Middle frontal gyrus (tissue), 1 donor: Measurements from ENCODE around the gene BZW2.

Experiments used
- DNase-seq: peaks from one replicate; pipeline ENCODE4 v3.0.0-alpha.2; 2015; ENCODE audit warnings: low spot score; ENCODE audit errors: extremely low spot score

BZW2 gene

GRCh38 chr7:16645593-16646471, at the start of gene BZW2, which contains the start of gene ANKMY2:
TSS of gene BZW2 (plus strand) at chr7:16646181. CDS start at chr7:16665444, 19,263 bp downstream.
TSS of gene ANKMY2 (minus strand) at chr7:16645754. CDS start at chr7:16645573, 181 bp downstream.
- peak; percentile 88 for DNase-seq

DNA sequence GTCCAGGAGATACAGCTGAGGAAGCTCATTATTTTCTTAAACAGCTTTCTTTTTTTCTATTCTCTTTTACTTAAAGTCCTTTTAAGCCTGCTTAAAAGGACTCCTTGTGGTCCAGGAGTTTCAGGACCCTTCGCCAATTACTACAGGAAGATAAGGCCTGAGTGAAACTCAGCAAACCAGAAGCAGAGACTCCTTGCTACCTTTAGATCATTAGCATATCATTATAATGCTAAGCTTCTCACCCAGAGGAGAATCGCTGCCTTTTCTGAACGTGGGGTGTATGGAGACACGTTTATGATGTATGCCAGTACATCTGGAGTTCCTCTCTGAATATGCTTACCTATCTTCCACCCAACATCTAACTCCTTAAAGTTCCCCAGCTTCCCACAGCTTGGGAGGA, 48.0 kb upstream of the BZW2 start:
- no peak for DNase-seq

DNA sequence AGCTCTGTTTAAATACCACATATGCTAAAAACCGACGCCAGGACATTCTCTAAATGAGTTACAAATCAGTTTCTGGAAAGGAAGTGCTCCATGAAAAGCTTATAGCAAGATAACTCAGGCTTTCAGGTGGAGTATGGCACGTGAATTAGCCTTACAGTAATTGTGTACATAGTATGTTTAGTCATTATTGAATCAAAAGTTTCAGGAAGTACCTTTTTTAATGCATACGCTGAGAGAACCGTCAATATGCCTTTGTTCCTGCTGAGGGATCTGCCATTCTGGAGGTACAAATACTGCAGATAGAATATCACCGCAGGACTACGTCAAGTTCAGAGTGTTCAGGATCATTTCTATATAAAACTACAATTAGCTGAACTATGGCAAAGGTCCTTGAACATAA, 46.1 kb upstream of the BZW2 start:
- no peak for DNase-seq

DNA sequence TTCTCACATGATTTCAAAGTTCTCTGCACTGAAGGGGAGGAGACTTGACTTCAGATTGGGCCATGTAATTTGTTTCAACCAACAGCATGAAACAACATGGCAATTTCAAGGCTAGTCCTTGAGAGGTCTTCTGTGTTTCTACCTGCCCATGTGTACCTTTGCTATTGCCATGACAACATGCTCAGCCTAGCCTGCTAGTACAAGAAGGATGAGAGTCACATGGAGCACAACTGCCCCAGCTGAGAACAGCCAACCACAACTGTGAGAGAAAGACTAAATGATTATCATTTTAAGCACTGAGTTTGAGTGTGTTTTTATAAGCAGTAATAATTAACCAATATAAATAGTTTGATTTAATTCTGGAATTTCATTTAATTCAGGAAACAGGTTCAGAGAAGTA, 42.3 kb upstream of the BZW2 start:
- DNase-seq, result no peak

DNA sequence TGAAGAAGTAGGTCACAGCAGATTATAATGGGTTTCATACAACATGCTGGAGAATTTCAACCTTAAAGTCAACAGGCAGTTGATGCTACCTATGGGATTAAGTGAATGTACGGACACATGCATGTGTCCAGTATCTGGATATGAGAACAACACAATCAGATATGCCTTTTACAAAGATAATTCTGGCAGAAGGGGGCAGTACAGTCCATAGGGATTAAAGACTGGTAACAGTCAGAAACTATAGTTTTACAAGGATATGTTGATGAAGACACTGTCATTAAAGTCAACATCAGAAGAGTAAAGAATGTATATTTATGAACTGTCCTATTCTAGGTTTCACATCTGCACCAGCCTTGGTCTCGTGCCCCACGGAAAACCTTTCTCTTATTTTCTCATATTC, 41.9 kb upstream of the BZW2 start:
- DNase-seq, result no peak

- DNase-seq, result no peak
Observed at GRCh38 chr7:16606704-16607103, 39.3 kb upstream of the BZW2 start.

GRCh38 chr7:16609842-16610450, 36.0 kb upstream of the BZW2 start:
- DNase-seq, result no peak

- no peak for DNase-seq
Observed at GRCh38 chr7:16611711-16612110, 34.3 kb upstream of the BZW2 start.

- DNase-seq, result no peak
Observed at GRCh38 chr7:16615228-16615627, 30.8 kb upstream of the BZW2 start.

GRCh38 chr7:16616122-16616521, 29.9 kb upstream of the BZW2 start:
- no peak for DNase-seq

DNA sequence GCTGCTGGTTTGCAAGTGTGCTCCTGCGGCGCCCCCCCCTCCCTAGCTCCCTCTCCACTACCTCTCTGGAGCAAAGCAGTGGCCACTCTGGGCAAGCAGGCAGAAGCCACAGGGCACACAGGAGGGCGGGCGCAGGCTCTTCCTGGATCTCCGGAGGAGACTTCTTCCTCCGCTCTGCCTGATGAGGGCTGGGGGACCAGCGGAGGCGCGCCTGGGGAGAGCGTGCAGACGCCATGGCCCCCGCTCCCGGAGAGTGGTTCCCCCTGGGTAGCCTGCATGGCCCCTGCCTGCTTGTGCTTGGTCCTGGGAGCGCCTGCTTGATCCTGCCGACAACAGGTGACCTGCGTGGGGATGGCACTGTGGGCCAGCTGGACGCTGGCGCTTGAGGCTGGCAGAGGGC, 29.4 kb upstream of the BZW2 start:
- DNase-seq, result no peak

GRCh38 chr7:16619979-16620408, 26.0 kb upstream of the BZW2 start:
- DNase-seq, result no peak

- DNase-seq, result no peak
Observed at GRCh38 chr7:16626388-16626787, 19.6 kb upstream of the BZW2 start.

DNA sequence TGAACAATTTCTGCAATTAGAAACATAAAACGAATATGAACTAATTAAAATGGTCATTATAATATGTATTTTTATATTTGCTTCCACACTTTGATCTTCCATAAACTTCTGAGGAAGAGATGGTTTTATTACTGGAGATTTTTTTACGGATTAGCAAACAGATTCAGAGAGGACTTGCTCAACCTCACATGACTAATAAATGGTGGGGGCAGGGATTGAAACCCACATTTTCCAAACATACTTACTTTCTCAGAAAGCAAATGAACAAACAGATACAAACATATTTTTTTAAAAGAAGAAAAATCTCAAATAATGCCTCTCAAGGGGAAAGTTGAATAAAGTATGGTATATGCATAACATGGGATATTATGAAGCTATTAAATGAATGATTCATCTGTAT, 18.7 kb upstream of the BZW2 start:
- no peak for DNase-seq

- no peak for DNase-seq
Observed at GRCh38 chr7:16630654-16631053, 15.3 kb upstream of the BZW2 start.

DNA sequence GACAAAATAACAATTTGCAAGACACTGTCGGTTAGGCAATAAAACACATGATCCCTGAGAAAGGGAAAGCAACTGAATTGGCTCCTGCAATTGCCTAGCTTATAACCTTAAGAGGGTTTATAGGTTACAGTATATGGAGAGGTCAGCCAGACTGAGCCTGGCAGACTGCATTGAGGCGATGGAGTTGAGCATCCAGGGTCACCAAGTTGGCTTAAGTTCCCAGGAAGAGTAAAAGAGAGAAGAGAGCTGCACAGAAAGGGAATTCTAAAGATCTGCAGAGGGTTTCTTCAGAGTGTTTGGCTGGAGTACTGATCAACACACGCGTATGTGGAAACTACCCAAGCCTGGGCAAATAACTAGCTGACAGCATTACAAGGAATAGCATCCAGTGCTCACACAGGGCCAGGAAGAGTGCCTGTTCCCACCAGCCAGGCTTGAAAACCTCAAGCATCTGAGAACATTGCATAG, 11.7 kb upstream of the BZW2 start:
- DNase-seq, result no peak

- DNase-seq, result no peak
Observed at GRCh38 chr7:16636555-16637101, 9.4 kb upstream of the BZW2 start.

DNA sequence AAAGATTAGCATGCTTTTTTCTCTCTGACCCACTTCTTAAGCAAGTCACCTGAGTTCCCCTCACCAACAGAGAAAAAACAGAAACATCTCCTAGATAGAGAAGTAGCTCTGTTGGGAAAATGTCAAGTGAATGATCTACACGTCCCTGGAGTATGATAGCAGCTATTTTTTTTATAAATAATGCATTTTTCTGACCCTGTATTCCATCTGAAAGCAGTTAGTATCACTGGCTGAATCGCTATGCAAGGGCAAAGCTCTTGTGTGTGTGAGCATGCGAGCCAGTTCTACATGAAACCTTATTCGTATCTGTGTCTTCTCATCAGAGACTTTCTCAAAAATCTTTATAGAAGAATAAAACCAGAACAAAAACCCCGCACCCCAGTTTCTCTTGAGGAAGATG, 8.6 kb upstream of the BZW2 start:
- no peak for DNase-seq

GRCh38 chr7:16638282-16639280, 7.4 kb upstream of the BZW2 start:
- no peak for DNase-seq

GRCh38 chr7:16644157-16644556, 1.8 kb upstream of the BZW2 start:
- DNase-seq, result no peak
